ENCODE measurements around the gene RSKR. TPM values are rescaled to one million over a fixed set of nuclear protein-coding genes. Genes with fewer than 3 reads are reported as not detected.

RSKR gene
- polyA plus RNA-seq, 2 of the 4 experiments (the other 2 are of a cell fraction) = 5.8 to 18.7 TPM

DNA sequence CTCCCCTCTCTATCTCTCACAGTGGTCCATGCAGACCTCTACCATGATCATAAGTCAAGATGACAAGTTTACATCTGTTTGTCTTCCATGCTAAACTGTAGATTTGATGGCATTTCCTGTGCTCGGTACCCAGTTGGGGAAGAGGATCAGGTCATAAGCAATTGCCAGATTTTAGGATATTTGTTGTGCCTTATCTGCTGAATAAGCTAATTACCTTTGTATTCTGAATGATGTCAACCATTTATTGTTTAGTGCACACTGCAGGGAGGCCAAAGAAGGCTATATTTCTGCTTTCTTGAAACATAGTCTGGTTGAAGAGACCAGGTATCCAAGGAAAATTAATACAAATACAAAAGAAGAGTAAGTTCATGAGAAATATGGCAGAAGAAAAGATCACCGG is 31.5 kb downstream of the RSKR start:
- WGBS (ENCODE audit: missing lambda C conversion rate) = 94% methylated on average over 2 of the region's 2 CpGs
- Histone ChIP-seq H3K9me3 (no peaks in the 10 kb centered on the region), H3K4me1 (no peaks in the 10 kb centered on the region), H3K4me3 (no peak overlapping the region), H3K27ac (no peak overlapping the region), H3K4me2 (no peak overlapping the region)
- FAIRE-seq (no peak), DNase-seq (ENCODE audit: low read depth in 1 of 2, low spot score in 1 of 2) (no peak), ATAC-seq (no peak)
- ChIA-PET CTCF (interaction anchor here (0.6 to 2.3 kb wide), 6 partner anchors 11 to 96 kb away, joined by 3 to 5 read pairs (median 4); partner anchors contain the start of gene PIGS), POLR2A (no interaction called here)
- no peak for TF ChIP-seq RNF2 (IDR thresholded peaks at IDR 0.05; ENCODE audit: borderline replicate concordance, low read depth)
- TF ChIP-seq MAFK (IDR thresholded peaks at IDR 0.05; ENCODE audit: partially characterized antibody) = peak; percentile 89
- TF ChIP-seq HOXA7 (CRISPR knock-in tag; IDR thresholded peaks at IDR 0.05) = no peak
- no peak for TF ChIP-seq E2F6 (IDR thresholded peaks at IDR 0.05; ENCODE audit: borderline replicate concordance, low read depth)
- TF ChIP-seq REST (IDR thresholded peaks at IDR 0.05) = no peak
- TF ChIP-seq MAZ (IDR thresholded peaks at IDR 0.05; ENCODE audit: borderline replicate concordance, low read depth, low read length) = no peak

- FAIRE-seq (no peak), DNase-seq (ENCODE audit: low read depth in 1 of 2, low spot score in 1 of 2) (no peak), ATAC-seq (no peak)
- no peak overlapping the region for H3K4me3 ChIP-seq
- no peak for TF ChIP-seq RFX5 (IDR thresholded peaks at IDR 0.05)
- TF ChIP-seq TFCP2L1 (CRISPR knock-in tag; IDR thresholded peaks at IDR 0.05) = no peak
- no peak overlapping the region for H3K27ac ChIP-seq
- 95% methylated on average over 3 of the region's 3 CpGs for WGBS (ENCODE audit: missing lambda C conversion rate)
- peaks cover 4% of the 10 kb centered on the region; the same call in 2 of the 3 replicates for H3K4me1 ChIP-seq
- POLR2A ChIA-PET = no interaction called here
- H3K4me2 ChIP-seq = no peak overlapping the region
- CTCF ChIA-PET = interaction anchor here (1.0 to 2.3 kb wide), 4 partner anchors 10 to 86 kb away, joined by 3 to 6 read pairs (median 4); partner anchors contain the start of gene RSKR
- no peaks in the 10 kb centered on the region for H3K9me3 ChIP-seq
Measured at GRCh38 chr17:28580959-28581358, 33.0 kb downstream of the RSKR start.

DNA sequence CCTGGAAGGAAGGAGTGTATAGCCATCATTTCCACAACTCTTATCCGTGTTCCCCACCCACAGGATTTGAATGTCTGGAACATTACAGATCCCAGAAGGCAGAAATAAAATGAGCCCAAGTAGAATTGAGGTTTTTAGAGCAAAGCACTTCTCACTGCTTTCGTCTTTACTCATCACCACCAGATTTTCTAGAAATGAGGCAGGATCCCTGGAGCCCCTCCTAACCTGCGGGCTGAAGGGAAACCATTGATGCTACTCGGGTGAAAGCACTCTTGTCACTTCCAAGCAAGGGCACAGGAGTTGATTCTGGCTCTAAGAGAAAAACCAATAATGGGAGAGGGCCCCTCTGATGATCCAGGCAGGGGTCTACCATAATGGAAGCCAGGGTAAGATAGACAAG is 34.5 kb downstream of the RSKR start:
- Histone ChIP-seq H3K4me1 (peaks cover 4% of the 10 kb centered on the region; the same call in 2 of the 3 replicates), H3K4me2 (no peak overlapping the region), H3K9me3 (no peaks in the 10 kb centered on the region), H3K4me3 (no peak overlapping the region), H3K27ac (no peak overlapping the region)
- TF ChIP-seq NFE2L2 (conservative IDR thresholded peaks at IDR 0.05; ENCODE audit: low read length) (no peak), SMC3 (IDR thresholded peaks at IDR 0.05) (no peak), TP53 (CRISPR knock-in tag; IDR thresholded peaks at IDR 0.05) (no peak), CHD2 (IDR thresholded peaks at IDR 0.05; ENCODE audit: low read length, partially characterized antibody) (no peak), FOSL2 (IDR thresholded peaks at IDR 0.05) (no peak), FOSL2 (CRISPR knock-in tag; IDR thresholded peaks at IDR 0.05) (no peak), NPAS2 (CRISPR knock-in tag; IDR thresholded peaks at IDR 0.05; ENCODE audit: borderline replicate concordance) (no peak), CEBPB (IDR thresholded peaks at IDR 0.05) (no peak), FOXS1 (CRISPR knock-in tag; IDR thresholded peaks at IDR 0.05) (no peak), BHLHE40 (IDR thresholded peaks at IDR 0.05; ENCODE audit: low read depth, low read length) (no peak), RCOR1 (IDR thresholded peaks at IDR 0.05; ENCODE audit: low read depth, low read length) (no peak), JUN (IDR thresholded peaks at IDR 0.05) (no peak), EHF (CRISPR knock-in tag; IDR thresholded peaks at IDR 0.05) (no peak)
- FAIRE-seq (no peak), ATAC-seq (no peak), DNase-seq (ENCODE audit: low read depth in 1 of 2, low spot score in 1 of 2) (no peak)
- POLR2A ChIA-PET = no interaction called here
- WGBS (ENCODE audit: missing lambda C conversion rate) = 93% methylated on average over 4 of the region's 4 CpGs
- CTCF ChIA-PET = no interaction called here

Measured in A549 (cell line).